Nephron progenitor cell (in vitro differentiated cells): ENCODE data around the gene KCNC1.

Experiments
- DNase-seq: peaks from one replicate; pipeline ENCODE4 v3.0.0; 2021
- H3K27ac Mint-ChIP-seq: 2 replicates; pipeline ENCODE4 v1.8.0; 2021; ENCODE audit warnings: mild to moderate bottlenecking, moderate library complexity, mixed read lengths
- H3K27me3 Mint-ChIP-seq: 2 replicates; pipeline ENCODE4 v1.8.0; 2021; ENCODE audit warnings: mild to moderate bottlenecking, low read depth, mixed read lengths; ENCODE audit not compliant: poor library complexity
- H3K36me3 Mint-ChIP-seq: 2 replicates; pipeline ENCODE4 v1.8.0; 2021; ENCODE audit warnings: low read depth, mixed read lengths
- H3K4me1 Mint-ChIP-seq: 2 replicates; pipeline ENCODE4 v1.8.0; 2021; ENCODE audit warnings: mixed read lengths
- H3K4me3 Mint-ChIP-seq: 2 replicates; pipeline ENCODE4 v1.8.0; 2021; ENCODE audit warnings: mild to moderate bottlenecking, moderate library complexity, mixed read lengths
- H3K9me3 Mint-ChIP-seq: 2 replicates; pipeline ENCODE4 v1.8.0; 2021; ENCODE audit warnings: mild to moderate bottlenecking, moderate library complexity, mixed read lengths
- CTCF ChIP-seq: fragments of 200-600 bp; sonication (generic); IDR thresholded peaks from 2 replicates; pipeline ENCODE4 v1.5.0; 2021; ENCODE audit warnings: antibody characterized with exemption

Gene KCNC1

GRCh38 chr11:17760102-17761029 lies 25.8 kb downstream of the KCNC1 start:
- DNase-seq, result peak; percentile 68
- TF ChIP-seq CTCF, result peak; percentile 56
- Mint-ChIP-seq H3K27ac (no peak overlapping the region), H3K9me3 (peaks cover 15% of the 10 kb centered on the region), H3K36me3 (no peaks in the 10 kb centered on the region), H3K4me1 (peaks cover 16% of the 10 kb centered on the region), H3K4me3 (no peak overlapping the region), H3K27me3 (peaks cover 37% of the 10 kb centered on the region)

- Mint-ChIP-seq H3K4me1 (peaks cover 28% of the 10 kb centered on the region), H3K36me3 (no peaks in the 10 kb centered on the region), H3K4me3 (no peak overlapping the region)
These were observed 27.9 kb downstream of the KCNC1 start for GRCh38 chr11:17762309-17762974.

GRCh38 chr11:17763244-17763643 lies 28.7 kb downstream of the KCNC1 start:
- H3K27ac Mint-ChIP-seq, result no peak overlapping the region
- H3K36me3 Mint-ChIP-seq, result no peaks in the 10 kb centered on the region
- H3K9me3 Mint-ChIP-seq, result peaks cover 13% of the 10 kb centered on the region
- DNase-seq, result no peak
- H3K27me3 Mint-ChIP-seq, result peaks cover 20% of the 10 kb centered on the region
- H3K4me3 Mint-ChIP-seq, result no peak overlapping the region
- H3K4me1 Mint-ChIP-seq, result peaks cover 36% of the 10 kb centered on the region
- no peak for TF ChIP-seq CTCF

More at GRCh38 chr11:17762309-17762974, 27.9 kb downstream of the KCNC1 start:
- Mint-ChIP-seq H3K27ac (no peak overlapping the region), H3K27me3 (peaks cover 25% of the 10 kb centered on the region), H3K9me3 (peaks cover 15% of the 10 kb centered on the region)
- DNase-seq, result no peak
- no peak for TF ChIP-seq CTCF

- Mint-ChIP-seq H3K36me3 (no peaks in the 10 kb centered on the region), H3K4me3 (no peak overlapping the region), H3K4me1 (peaks cover 39% of the 10 kb centered on the region), H3K27me3 (peaks cover 19% of the 10 kb centered on the region), H3K9me3 (peaks cover 8% of the 10 kb centered on the region), H3K27ac (no peak overlapping the region)
- no peak for DNase-seq
- no peak for TF ChIP-seq CTCF
These were observed 29.1 kb downstream of the KCNC1 start for GRCh38 chr11:17763703-17764102.

- Mint-ChIP-seq H3K4me1 (peaks cover 48% of the 10 kb centered on the region), H3K27ac (no peak overlapping the region)
These were observed 30.1 kb downstream of the KCNC1 start for GRCh38 chr11:17764446-17765218.

More at GRCh38 chr11:17764446-17765218, 30.1 kb downstream of the KCNC1 start:
- no peaks in the 10 kb centered on the region for H3K9me3 Mint-ChIP-seq
- DNase-seq, result peak; percentile 41
- no peak overlapping the region for H3K4me3 Mint-ChIP-seq
- no peak for TF ChIP-seq CTCF
- H3K36me3 Mint-ChIP-seq, result no peaks in the 10 kb centered on the region
- peaks cover 27% of the 10 kb centered on the region for H3K27me3 Mint-ChIP-seq
